Type B pancreatic cell (in vitro differentiated cells): ENCODE measurements around the gene ATG7. TPM values are rescaled to one million over a fixed set of nuclear protein-coding genes. Genes with fewer than 3 reads are reported as not detected.

Experiments
- DNase-seq: peaks from one replicate; pipeline ENCODE4 v3.0.0; 2021; ENCODE audit warnings: mixed read lengths; ENCODE audit not compliant: unreplicated experiment; ENCODE audit errors: extremely low spot score
- H3K27ac Mint-ChIP-seq: 2 replicates; pipeline ENCODE4 v1.8.0; 2021; ENCODE audit warnings: mild to moderate bottlenecking, mixed read lengths
- H3K27me3 Mint-ChIP-seq: 2 replicates; pipeline ENCODE4 v1.8.0; 2021; ENCODE audit warnings: mixed read lengths
- H3K36me3 Mint-ChIP-seq: 2 replicates; pipeline ENCODE4 v1.8.0; 2021; ENCODE audit warnings: mixed read lengths
- H3K4me1 Mint-ChIP-seq: one replicate; pipeline ENCODE4 v1.8.0; 2021; ENCODE audit warnings: mixed read lengths; ENCODE audit not compliant: unreplicated experiment
- H3K4me3 Mint-ChIP-seq: 2 replicates; pipeline ENCODE4 v1.8.0; 2021; ENCODE audit warnings: mild to moderate bottlenecking, mixed read lengths
- H3K9me3 Mint-ChIP-seq: 2 replicates; pipeline ENCODE4 v1.8.0; 2021; ENCODE audit warnings: mixed read lengths
- total RNA-seq: library from RNA; stranded (reverse); gene quantifications from 2 replicates; pipeline ENCODE4 v1.2.1, GENCODE V29; 2021; ENCODE audit warnings: low replicate concordance
- TF ChIP-seq, protein P1 (sequence below): fragments of 200-600 bp; sonication (generic); conservative IDR thresholded peaks from 2 replicates; pipeline ENCODE4 v1.5.0; 2021; ENCODE audit warnings: antibody characterized with exemption, mild to moderate bottlenecking

ATG7 gene
- total RNA-seq, 1 donor from 2014 or later, result 32.4 TPM

DNA sequence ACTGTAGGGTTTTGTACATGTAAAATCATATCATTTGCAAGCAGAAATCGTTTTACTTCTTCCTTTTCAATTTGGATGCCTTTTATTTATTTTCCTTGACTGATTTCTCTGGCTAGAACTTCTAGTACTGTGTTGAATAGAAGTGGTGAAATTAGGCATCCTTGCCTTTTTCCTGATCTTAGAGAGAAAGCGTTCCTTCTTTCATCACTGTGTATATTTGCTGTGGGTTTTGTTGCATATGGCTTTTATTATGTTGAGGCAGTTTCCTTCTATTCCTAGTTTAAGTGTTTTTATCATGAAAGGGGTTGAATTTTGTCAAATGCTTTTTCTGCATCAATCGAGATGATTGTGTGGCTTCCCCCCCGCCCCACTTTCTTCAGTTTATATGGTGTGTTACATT is 140.9 kb downstream of the ATG7 start:
- Mint-ChIP-seq H3K27ac (no peak overlapping the region), H3K27me3 (no peaks in the 10 kb centered on the region), H3K9me3 (peaks cover 19% of the 10 kb centered on the region), H3K36me3 (peaks cover 28% of the 10 kb centered on the region), H3K4me1 (peaks cover 5% of the 10 kb centered on the region), H3K4me3 (no peak overlapping the region)
- TF ChIP-seq, protein P1, sequence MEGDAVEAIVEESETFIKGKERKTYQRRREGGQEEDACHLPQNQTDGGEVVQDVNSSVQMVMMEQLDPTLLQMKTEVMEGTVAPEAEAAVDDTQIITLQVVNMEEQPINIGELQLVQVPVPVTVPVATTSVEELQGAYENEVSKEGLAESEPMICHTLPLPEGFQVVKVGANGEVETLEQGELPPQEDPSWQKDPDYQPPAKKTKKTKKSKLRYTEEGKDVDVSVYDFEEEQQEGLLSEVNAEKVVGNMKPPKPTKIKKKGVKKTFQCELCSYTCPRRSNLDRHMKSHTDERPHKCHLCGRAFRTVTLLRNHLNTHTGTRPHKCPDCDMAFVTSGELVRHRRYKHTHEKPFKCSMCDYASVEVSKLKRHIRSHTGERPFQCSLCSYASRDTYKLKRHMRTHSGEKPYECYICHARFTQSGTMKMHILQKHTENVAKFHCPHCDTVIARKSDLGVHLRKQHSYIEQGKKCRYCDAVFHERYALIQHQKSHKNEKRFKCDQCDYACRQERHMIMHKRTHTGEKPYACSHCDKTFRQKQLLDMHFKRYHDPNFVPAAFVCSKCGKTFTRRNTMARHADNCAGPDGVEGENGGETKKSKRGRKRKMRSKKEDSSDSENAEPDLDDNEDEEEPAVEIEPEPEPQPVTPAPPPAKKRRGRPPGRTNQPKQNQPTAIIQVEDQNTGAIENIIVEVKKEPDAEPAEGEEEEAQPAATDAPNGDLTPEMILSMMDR, result no peak
- no peak for DNase-seq

DNA sequence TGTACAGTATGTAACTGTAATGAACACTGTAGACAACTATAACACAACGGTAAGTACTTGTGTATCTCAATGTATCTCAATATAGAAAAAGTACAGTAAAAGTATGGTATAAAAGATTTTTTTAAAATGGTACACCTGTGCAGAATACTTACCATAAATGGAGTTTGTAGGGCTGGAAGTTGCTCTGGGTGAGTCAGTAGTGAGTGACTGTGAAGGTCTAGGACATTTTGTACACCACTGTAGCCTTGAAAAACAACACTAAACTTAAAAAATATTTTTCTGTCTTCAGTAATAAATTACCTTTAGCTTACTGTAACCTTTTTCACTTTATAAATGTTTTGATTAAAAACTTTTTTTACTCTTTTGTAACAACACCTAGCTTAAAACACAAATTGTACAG is 142.9 kb downstream of the ATG7 start:
- Mint-ChIP-seq H3K36me3 (peaks cover 10% of the 10 kb centered on the region), H3K4me3 (no peak overlapping the region), H3K27me3 (no peaks in the 10 kb centered on the region), H3K4me1 (peaks cover 9% of the 10 kb centered on the region), H3K9me3 (peaks cover 7% of the 10 kb centered on the region), H3K27ac (no peak overlapping the region)
- TF ChIP-seq, protein P1, result no peak
- DNase-seq, result no peak

DNA sequence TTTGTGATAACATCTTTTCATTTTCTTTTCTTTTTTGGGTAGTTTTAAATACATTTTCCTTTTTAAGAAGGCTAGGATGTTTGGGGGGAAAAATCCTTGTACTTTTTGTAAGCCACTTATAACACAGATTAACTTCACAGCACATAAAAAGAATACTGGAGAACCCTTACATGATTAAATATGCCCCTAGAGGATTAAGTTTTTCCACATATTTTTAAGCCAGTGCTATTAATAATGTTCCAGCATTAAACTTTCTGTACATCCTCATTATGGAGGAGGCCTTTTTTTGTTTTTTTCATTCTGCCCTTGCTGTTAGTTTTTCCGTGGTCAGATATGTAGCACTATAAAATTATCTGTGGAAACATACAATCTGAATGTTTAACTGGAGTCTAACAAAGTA is 147.9 kb downstream of the ATG7 start:
- H3K9me3 Mint-ChIP-seq, result no peaks in the 10 kb centered on the region
- H3K36me3 Mint-ChIP-seq, result no peaks in the 10 kb centered on the region
- no peak for DNase-seq
- TF ChIP-seq, protein P1, result no peak
- H3K4me3 Mint-ChIP-seq, result no peak overlapping the region
- no peak overlapping the region for H3K27ac Mint-ChIP-seq
- H3K27me3 Mint-ChIP-seq, result no peaks in the 10 kb centered on the region
- peaks cover 14% of the 10 kb centered on the region for H3K4me1 Mint-ChIP-seq

DNA sequence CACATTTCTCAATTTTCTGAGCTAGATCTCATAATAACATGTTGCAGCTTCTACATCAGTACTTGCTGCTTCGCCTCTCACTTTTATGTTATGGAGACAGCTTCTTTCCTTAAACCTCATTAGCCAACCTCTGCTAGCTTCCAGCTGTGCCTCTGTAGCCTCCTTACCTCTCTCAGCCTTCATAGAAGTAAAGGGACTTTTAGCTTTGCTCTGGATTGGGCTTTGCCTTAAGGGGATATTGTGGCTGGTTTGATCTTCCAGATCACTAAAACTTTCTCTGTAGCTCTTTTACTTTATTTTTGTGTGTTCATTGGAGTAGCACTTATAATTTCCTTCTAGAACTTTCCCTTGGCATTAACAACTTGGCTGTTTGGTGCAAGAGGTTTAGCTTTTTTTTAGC is 150.1 kb downstream of the ATG7 start:
- Mint-ChIP-seq H3K4me1 (peaks cover 14% of the 10 kb centered on the region), H3K4me3 (no peak overlapping the region), H3K9me3 (no peaks in the 10 kb centered on the region), H3K27me3 (no peaks in the 10 kb centered on the region), H3K36me3 (peaks cover 15% of the 10 kb centered on the region), H3K27ac (no peak overlapping the region)
- no peak for DNase-seq
- TF ChIP-seq, protein P1, result no peak

DNA sequence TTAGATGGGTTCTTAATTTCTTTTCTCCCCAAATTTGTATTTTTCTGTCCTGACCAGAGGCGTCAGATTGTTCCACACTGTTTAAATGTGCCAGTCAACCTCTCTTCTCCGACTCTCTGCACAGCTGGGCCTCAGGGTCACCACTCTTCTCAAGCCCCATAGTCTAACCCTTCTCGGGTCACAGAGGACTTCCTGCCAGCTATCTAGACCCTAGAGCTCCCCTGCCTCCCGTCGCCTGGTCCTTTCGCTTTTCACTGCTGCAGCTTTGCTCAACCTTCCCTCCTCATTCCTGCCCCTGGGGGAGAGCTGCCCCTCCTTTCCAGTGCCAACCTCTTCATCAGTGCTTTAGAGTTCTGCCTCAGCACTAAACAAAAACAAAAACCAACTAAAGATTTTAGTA is 151.7 kb downstream of the ATG7 start:
- H3K36me3 Mint-ChIP-seq, result peaks cover 21% of the 10 kb centered on the region
- H3K9me3 Mint-ChIP-seq, result no peaks in the 10 kb centered on the region
- no peak for DNase-seq
- no peak overlapping the region for H3K27ac Mint-ChIP-seq
- no peaks in the 10 kb centered on the region for H3K27me3 Mint-ChIP-seq
- no peak overlapping the region for H3K4me3 Mint-ChIP-seq
- H3K4me1 Mint-ChIP-seq, result peaks cover 14% of the 10 kb centered on the region
- TF ChIP-seq, protein P1, result no peak

DNA sequence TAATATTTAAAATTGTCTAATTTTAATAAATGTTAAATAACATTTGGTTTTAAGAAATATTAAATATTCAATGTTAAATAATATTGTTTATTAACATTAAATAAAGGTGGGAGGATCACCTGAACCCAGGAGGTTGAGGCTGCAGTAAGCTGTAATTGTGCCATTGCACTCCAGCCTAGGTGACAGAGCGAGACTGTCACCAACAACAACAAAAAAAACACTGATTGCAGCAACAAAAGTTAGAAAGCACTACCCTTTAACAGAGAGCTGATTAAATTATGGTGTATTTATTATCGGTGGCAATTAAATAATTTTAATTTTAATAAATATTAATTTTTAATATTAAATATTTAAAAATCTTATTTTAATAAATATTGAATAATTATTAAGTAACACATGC is 152.1 kb downstream of the ATG7 start:
- Mint-ChIP-seq H3K27ac (no peak overlapping the region), H3K4me3 (no peak overlapping the region), H3K4me1 (peaks cover 14% of the 10 kb centered on the region), H3K27me3 (no peaks in the 10 kb centered on the region), H3K9me3 (no peaks in the 10 kb centered on the region), H3K36me3 (peaks cover 21% of the 10 kb centered on the region)
- TF ChIP-seq, protein P1, result no peak
- no peak for DNase-seq
